GM20000 (cell line): ENCODE data around the gene PRSS36.
"Not testable (repeated sequence)": the region's sequence is repeated elsewhere in the genome, so short reads cannot be mapped to it uniquely, and the experiment has no call there.

Experiments
- DNase-seq: peaks from one replicate; pipeline ENCODE4 v3.0.0; 2012; ENCODE audit warnings: low spot score
- TF ChIP-seq, protein P1 (sequence below): IDR thresholded peaks from 2 replicates; pipeline ENCODE4 v1.5.1; 2012; ENCODE audit warnings: mild to moderate bottlenecking, control low read depth; ENCODE audit errors: extremely low read depth, missing control alignments

Gene PRSS36

DNA sequence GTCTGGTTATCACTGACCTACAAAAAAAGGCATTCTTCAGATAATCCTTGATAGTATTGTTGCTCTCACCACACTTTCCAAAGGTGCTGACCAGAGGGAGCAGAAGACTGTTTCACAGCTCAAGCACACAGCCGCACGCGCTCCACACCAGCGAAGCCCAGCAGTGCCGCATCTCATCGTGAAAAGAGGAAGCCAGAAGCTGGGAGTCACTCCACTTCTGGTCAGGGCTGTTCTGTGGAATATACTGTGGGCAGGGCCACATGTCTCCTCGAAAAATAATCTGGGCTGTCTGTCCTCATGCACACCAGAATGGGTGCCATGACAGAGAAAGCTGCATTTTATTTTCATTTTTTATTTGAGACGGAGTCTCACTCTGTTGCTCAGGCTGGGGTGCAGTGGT is 7.3 kb upstream of the PRSS36 start:
- peak; percentile 27 for DNase-seq

DNA sequence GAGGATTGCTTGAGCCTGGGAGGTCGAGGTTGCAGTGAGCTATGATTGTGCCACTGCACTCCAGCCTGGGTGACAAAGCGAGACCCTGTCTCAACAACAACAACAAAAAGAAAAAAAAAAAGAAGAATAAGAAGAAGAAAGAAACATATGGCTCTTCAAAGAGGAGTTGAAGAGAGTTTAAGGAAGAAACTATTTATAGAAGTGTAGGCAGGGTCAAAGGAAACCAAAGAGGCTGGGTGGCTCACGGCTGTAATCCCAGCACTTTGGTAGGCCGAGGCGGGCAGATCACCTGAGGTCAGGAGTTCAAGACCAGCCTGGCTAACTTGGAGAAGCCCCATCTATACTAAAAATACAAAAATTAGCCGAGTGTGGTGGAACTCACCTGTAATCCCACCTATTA is 1.1 kb upstream of the PRSS36 start:
- DNase-seq, result not testable (repeated sequence)

More for the DNA sequence above, 7.3 kb upstream of the PRSS36 start:
- TF ChIP-seq, protein P1, sequence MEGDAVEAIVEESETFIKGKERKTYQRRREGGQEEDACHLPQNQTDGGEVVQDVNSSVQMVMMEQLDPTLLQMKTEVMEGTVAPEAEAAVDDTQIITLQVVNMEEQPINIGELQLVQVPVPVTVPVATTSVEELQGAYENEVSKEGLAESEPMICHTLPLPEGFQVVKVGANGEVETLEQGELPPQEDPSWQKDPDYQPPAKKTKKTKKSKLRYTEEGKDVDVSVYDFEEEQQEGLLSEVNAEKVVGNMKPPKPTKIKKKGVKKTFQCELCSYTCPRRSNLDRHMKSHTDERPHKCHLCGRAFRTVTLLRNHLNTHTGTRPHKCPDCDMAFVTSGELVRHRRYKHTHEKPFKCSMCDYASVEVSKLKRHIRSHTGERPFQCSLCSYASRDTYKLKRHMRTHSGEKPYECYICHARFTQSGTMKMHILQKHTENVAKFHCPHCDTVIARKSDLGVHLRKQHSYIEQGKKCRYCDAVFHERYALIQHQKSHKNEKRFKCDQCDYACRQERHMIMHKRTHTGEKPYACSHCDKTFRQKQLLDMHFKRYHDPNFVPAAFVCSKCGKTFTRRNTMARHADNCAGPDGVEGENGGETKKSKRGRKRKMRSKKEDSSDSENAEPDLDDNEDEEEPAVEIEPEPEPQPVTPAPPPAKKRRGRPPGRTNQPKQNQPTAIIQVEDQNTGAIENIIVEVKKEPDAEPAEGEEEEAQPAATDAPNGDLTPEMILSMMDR, result no peak

- TF ChIP-seq, protein P1, result no peak
These were observed 534 bp downstream of the PRSS36 start for GRCh38 chr16:31149332-31149731.

DNA sequence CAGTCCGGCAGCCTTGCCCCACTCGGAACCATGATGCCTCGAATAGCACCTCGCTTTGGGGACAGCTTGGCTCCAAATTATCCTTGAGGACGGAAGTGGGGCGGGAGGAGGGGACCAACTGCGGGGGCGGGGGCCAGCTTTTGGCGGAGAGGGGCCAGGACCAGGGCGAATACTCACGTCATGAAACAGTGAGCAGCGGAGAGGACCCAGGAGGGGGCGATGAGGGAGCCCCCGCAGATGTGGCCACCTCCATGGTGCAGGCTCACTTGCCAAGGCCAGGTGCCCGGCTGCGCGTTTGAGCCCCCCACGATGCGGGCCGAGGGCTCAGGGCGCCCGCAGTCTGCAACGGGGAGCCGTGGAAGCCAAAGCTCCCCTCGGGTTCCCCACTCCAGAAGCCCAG is 970 bp downstream of the PRSS36 start:
- TF ChIP-seq, protein P1, result no peak
- DNase-seq, result no peak

More at GRCh38 chr16:31149332-31149731, 534 bp downstream of the PRSS36 start:
- no peak for DNase-seq

DNA sequence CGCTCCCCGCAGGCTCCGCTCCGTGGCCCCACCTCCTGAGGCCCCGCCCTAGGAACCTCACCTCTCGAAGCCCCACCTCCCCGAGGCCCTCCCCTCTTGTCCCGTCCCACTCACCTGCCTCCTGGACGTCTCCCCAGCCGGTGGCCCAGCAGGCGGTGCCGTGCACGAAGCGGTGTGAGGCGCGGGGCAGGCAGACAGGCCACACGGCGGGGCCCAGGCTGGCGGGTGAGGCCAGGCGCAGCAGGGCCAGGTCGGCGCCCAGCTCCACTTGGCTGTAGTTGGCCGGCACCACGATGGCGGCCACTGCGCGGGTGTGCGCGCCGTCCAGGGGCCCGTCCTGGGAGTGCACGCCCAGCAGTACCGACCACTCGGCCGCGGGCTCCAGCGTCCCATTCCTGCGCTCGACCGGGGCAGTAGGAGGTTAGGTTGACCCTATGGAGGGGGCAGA is 1.6 kb downstream of the PRSS36 start:
- TF ChIP-seq, protein P1, result no peak
- no peak for DNase-seq

DNA sequence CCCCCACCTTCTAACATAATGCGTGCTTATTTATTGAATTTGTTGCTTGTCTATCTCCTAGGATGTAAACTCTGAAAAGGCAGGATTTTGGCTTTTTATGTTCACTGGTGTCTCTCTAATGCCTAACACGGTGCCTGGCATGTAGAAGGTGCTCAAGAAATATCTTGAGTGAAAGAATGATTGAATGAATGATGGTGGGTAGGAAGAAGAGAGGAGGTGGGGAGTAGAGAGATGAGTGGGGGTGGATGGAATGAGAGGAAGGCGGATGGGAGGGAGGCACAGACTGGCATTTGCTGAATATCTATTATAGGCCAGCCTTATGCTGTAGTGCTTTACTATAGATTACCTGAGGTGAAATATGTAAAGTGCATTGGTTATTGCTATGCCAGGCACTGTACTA is 2.3 kb downstream of the PRSS36 start:
- TF ChIP-seq, protein P1, result no peak
- DNase-seq, result no peak

GRCh38 chr16:31145398-31145990 is 4.4 kb downstream of the PRSS36 start:
- TF ChIP-seq, protein P1, result no peak
- no peak for DNase-seq

GRCh38 chr16:31144418-31144817 is 5.4 kb downstream of the PRSS36 start:
- DNase-seq, result not testable (repeated sequence)
